C4-2B (cell line): ENCODE data around the gene LRRC41.
A peak's percentile ranks its signal among the peaks of the same experiment; 100 is the strongest.
"Not testable (repeated sequence)": the region's sequence is repeated elsewhere in the genome, so short reads cannot be mapped to it uniquely, and the experiment has no call there.

Experiments used
- H3K27ac ChIP-seq: fragments of 450-650 bp; 2 replicates; pipeline ENCODE4 v1.5.1; 2017
- ZFX ChIP-seq: fragments of 450-650 bp; IDR thresholded peaks from 2 replicates; pipeline ENCODE4 v1.6.1; 2017
- TF ChIP-seq, protein P1 (sequence below): fragments of 450-650 bp; conservative IDR thresholded peaks from 2 replicates; pipeline ENCODE4 v1.5.1; 2017; ENCODE audit warnings: mild to moderate bottlenecking

LRRC41 gene

GRCh38 chr1:46342677-46343350 lies 39.4 kb upstream of the LRRC41 start:
- no peak overlapping the region for H3K27ac ChIP-seq
- TF ChIP-seq ZFX, result no peak
- TF ChIP-seq, protein P1, sequence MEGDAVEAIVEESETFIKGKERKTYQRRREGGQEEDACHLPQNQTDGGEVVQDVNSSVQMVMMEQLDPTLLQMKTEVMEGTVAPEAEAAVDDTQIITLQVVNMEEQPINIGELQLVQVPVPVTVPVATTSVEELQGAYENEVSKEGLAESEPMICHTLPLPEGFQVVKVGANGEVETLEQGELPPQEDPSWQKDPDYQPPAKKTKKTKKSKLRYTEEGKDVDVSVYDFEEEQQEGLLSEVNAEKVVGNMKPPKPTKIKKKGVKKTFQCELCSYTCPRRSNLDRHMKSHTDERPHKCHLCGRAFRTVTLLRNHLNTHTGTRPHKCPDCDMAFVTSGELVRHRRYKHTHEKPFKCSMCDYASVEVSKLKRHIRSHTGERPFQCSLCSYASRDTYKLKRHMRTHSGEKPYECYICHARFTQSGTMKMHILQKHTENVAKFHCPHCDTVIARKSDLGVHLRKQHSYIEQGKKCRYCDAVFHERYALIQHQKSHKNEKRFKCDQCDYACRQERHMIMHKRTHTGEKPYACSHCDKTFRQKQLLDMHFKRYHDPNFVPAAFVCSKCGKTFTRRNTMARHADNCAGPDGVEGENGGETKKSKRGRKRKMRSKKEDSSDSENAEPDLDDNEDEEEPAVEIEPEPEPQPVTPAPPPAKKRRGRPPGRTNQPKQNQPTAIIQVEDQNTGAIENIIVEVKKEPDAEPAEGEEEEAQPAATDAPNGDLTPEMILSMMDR, result no peak

GRCh38 chr1:46342084-46342656 lies 38.8 kb upstream of the LRRC41 start:
- no peak overlapping the region; the same call in 1 of the 2 replicates for H3K27ac ChIP-seq
- TF ChIP-seq, protein P1, result no peak; the same call in 1 of the 2 replicates
- no peak for TF ChIP-seq ZFX

DNA sequence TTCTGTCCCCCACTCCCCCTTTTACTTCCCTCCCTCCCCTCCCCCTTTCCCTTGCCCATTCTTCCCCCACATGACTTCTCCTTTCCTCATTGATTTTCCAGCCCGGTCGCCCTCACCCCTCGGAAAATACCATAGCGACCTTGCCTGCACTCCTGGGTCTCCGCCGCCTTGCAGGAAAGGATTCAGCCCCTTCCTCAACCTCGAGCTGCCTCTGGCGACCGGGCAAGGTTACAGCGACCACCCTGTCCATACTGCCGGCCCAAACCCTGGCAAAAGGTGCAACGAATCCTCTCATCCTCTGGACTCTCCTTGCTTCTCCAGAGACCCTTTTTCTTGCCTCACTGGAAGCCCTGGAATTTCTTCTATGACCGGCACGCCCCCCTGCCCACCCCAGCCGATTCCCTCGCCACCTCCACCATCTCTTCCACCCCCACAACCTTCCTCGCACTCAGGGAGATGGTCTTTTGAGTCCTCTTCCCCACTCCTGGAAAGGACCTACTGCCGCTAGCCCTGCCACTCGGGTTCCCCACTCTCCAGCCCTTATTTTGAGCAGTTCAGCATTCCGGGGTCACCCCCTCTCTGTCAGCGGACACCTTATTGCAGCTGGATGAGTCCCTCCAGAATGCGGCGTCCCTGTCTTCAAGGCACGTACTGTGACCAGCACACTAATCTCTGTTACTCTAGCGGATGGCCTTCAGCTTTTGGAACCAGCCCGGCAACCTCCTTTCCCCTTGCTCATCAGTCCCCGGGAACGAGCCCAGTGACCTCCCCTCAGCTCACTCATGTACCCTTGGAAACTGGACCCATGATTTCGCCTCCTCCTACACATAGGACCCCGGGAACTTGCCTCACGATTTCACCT lies 38.0 kb upstream of the LRRC41 start:
- no peak for TF ChIP-seq ZFX
- TF ChIP-seq, protein P1, result no peak
- peak overlapping the region; percentile 86 for H3K27ac ChIP-seq

GRCh38 chr1:46340404-46341221 lies 37.2 kb upstream of the LRRC41 start, which contains the start of gene NSUN4:
NSUN4 (plus strand) TSS chr1:46340807; CDS start chr1:46340827, 20 bp downstream.
- peak within 1 kb of the TSS; percentile 86 for H3K27ac ChIP-seq
- TF ChIP-seq, protein P1, result peak; percentile 91
- TF ChIP-seq ZFX, result no peak; the same call in 1 of the 2 replicates

GRCh38 chr1:46337409-46337808 lies 34.0 kb upstream of the LRRC41 start:
- H3K27ac ChIP-seq, result not testable (repeated sequence)

DNA sequence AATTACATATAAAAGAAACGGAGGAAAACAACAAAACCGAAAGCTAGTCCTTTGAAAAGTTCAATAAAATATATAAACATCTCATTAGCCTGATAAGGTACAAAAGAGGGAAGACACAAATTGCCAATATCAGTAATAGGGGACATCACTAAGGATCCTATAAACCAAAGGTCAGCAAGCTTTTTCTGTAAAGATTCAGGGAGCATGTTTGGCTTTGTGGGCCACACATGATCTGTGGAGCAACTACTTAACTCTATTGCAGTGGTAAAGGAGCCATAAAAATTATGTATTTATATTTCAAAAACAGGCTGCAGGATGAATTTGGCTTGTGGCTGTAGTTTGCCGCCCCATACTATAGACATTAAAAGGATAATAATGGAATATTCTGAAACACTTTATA lies 31.7 kb upstream of the LRRC41 start:
- H3K27ac ChIP-seq, result no peak overlapping the region
- TF ChIP-seq ZFX, result no peak
- TF ChIP-seq, protein P1, result no peak

DNA sequence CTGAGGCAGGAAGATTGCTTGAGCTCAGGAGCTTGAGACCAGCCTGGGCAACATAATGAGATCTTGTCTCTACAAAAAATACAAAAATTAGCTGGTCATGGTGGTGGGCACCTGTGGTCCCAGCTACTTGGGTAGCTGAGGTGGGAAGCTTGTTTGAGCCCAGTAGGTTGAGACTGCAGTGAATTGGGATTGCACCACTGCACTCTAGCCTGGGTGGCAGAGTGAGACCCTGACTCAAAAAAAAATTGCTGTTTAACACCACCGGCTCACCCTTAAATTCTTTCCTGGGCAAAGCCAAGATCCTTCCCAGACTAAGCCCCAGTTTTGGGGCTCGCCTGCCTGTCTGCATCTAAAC lies 30.6 kb upstream of the LRRC41 start:
- no peak for TF ChIP-seq ZFX
- TF ChIP-seq, protein P1, result no peak
- no peak overlapping the region for H3K27ac ChIP-seq
